ENCODE data around the gene GPR153.

DNA sequence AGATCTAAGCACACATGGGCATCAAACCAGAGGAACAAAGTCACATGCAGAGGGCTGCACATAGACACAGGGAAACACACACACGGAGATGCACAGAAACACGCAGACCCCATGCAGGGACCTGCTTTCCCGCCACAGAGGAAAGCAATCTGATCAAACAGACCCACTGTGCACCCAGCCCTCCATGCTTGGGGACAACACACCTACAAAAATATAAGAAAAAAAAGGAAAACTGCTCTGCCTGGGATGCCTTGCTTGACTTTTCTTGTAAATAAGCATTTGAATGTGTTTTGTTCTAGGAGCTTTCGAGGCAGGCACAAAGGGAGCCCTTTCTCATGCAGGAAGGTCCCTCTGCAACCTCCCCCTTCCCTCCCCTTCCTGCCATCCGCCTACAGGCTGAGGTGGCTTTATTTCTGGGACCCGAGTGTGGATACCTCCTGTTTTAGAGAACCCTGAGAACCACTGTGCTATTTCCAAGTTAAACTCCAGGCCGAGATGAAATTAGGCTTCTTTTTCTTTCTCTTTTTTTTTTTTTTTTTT lies 21.6 kb downstream of the GPR153 start:
- TF ChIP-seq, protein P1, sequence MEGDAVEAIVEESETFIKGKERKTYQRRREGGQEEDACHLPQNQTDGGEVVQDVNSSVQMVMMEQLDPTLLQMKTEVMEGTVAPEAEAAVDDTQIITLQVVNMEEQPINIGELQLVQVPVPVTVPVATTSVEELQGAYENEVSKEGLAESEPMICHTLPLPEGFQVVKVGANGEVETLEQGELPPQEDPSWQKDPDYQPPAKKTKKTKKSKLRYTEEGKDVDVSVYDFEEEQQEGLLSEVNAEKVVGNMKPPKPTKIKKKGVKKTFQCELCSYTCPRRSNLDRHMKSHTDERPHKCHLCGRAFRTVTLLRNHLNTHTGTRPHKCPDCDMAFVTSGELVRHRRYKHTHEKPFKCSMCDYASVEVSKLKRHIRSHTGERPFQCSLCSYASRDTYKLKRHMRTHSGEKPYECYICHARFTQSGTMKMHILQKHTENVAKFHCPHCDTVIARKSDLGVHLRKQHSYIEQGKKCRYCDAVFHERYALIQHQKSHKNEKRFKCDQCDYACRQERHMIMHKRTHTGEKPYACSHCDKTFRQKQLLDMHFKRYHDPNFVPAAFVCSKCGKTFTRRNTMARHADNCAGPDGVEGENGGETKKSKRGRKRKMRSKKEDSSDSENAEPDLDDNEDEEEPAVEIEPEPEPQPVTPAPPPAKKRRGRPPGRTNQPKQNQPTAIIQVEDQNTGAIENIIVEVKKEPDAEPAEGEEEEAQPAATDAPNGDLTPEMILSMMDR (IDR thresholded peaks at IDR 0.05 in 2 of 3, conservative IDR thresholded peaks at IDR 0.05 in 1 of 3; ENCODE audit: borderline replicate concordance in 1 of 3, insufficient read depth in 1 of 3, low read depth in 2 of 3, low read length in 2 of 3), result no peak
- TF ChIP-seq, protein P2, sequence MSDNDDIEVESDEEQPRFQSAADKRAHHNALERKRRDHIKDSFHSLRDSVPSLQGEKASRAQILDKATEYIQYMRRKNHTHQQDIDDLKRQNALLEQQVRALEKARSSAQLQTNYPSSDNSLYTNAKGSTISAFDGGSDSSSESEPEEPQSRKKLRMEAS (IDR thresholded peaks at IDR 0.05), result no peak
- TF ChIP-seq POLR2A (IDR thresholded peaks at IDR 0.05; ENCODE audit: borderline replicate concordance, extremely low read depth, insufficient read depth, insufficient read length) (no peak), EZH2 (IDR thresholded peaks at IDR 0.05) (no peak), ZBTB33 (IDR thresholded peaks at IDR 0.05; ENCODE audit: extremely low read depth, insufficient replicate concordance, low read length) (no peak), RAD21 (IDR thresholded peaks at IDR 0.05; ENCODE audit: low read depth) (no peak)
